Measurements from ENCODE around the gene DSCAM.

The DSCAM gene

DNA sequence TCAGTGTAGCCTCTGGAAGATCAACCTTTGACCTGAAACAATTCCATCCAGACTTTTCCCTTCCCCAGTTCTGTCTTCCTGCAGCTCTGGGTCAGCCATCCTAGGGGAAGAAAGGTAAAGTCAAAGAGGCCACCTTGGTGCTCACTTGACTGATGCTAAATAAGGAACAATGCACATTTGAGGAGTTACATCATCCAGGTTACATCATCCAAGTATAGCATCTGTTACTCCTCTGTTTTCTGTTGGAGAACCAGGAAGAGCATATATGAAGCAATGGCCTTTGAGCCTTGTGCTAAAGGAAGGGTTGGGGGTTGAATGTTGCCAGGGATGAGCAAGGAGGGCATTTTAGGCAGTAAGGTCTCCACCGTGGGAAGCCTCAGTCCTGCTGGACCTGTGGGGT is 3.1 kb upstream of the DSCAM start:
- no peak overlapping the region for H3K27ac Mint-ChIP-seq

DNA sequence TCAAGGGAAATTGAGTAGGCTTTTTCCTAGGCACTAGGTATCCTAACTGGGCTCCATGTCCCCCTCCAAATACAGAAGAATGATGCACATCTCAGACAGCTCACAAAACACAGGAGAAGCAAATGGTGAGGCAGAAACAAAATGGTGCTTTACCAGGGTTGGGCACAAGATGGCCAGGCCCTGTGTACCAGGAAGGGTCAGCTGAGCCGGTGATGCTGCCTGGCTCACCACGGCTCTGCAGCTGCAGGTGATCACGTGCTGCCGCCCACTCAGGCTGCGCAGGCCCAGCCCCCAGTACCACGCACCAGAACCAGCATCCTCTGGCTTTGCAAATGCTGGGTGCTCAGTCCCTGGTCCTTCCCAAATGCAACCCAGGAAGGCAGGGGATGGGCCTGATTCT is 993 bp upstream of the DSCAM start:
- ATAC-seq (replicated peaks) = no peak
- Mint-ChIP-seq H3K36me3 (no peaks in the 10 kb centered on the region), H3K9me3 (no peaks in the 10 kb centered on the region), H3K4me3 (no peak overlapping the region), H3K27me3 (peaks cover 19 to 35% of the 10 kb centered on the region in 2 donors), H3K27ac (no peak overlapping the region), H3K4me1 (no peaks in the 10 kb centered on the region)
- DNase-seq = no peak

More for the DNA sequence above, 3.1 kb upstream of the DSCAM start:
- Mint-ChIP-seq H3K4me1 (no peaks in the 10 kb centered on the region), H3K27me3 (peaks cover 19 to 34% of the 10 kb centered on the region in 2 donors), H3K36me3 (no peaks in the 10 kb centered on the region), H3K4me3 (no peak overlapping the region), H3K9me3 (no peaks in the 10 kb centered on the region)
- no peak for DNase-seq
- no peak for ATAC-seq (replicated peaks)

DNA sequence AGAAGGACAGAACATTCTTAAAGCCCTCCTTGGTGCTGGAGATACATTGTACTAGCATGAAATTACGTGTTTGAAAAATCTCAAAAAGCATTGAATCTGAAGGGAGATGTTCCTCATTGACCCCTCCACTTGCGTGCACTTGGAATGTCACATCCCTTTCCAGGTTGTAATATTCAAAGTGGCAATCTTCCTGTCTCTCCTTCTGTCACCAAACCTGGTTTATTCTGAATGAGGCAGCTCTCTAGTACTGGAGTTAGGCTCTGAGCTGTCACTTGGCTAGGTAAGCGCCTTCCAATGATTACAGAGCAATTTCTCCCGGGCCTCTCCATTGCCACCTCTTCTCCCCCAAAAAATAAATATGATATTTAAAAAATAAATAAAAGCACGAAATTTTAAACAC is 855 bp downstream of the DSCAM start:
- H3K4me3 Mint-ChIP-seq = no peak overlapping the region
- no peak for DNase-seq
- peaks cover 34 to 53% of the 10 kb centered on the region in 2 donors for H3K27me3 Mint-ChIP-seq
- no peak overlapping the region for H3K27ac Mint-ChIP-seq
- no peaks in the 10 kb centered on the region for H3K4me1 Mint-ChIP-seq
- no peak for ATAC-seq (replicated peaks)
- H3K9me3 Mint-ChIP-seq = no peaks in the 10 kb centered on the region
- H3K36me3 Mint-ChIP-seq = no peaks in the 10 kb centered on the region

DNA sequence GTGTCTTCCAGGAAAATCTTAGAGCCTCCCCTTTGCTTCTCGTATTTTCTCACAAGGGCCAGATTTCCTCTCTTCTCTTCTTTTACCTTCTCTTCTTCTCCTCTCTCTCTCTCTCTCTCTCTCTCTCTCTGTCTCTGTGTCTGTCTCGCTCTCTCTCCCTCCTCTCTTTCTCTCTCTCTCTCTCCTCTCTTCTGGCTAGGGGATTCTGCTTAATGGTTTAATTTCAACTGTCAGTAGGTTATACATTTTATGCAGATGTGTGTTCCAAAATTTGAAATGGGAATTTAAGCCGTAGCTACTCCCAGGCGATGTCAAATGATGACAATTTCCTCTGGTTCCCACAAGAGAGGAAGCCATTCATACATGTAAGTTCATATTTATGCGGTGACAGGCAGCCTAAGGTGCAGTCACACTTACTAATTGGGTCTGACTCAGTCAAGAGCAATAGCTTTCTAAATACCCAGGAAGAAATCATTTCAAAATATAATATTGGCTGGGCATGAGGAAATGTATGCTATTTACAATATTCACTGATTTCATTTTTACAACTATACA is 1.4 kb downstream of the DSCAM start:
- no peak for DNase-seq
- H3K4me3 Mint-ChIP-seq = no peak overlapping the region
- no peaks in the 10 kb centered on the region for H3K36me3 Mint-ChIP-seq
- no peaks in the 10 kb centered on the region for H3K4me1 Mint-ChIP-seq
- H3K27ac Mint-ChIP-seq = no peak overlapping the region
- ATAC-seq (replicated peaks) = no peak
- peaks cover 40 to 59% of the 10 kb centered on the region in 2 donors for H3K27me3 Mint-ChIP-seq
- no peaks in the 10 kb centered on the region for H3K9me3 Mint-ChIP-seq

DNA sequence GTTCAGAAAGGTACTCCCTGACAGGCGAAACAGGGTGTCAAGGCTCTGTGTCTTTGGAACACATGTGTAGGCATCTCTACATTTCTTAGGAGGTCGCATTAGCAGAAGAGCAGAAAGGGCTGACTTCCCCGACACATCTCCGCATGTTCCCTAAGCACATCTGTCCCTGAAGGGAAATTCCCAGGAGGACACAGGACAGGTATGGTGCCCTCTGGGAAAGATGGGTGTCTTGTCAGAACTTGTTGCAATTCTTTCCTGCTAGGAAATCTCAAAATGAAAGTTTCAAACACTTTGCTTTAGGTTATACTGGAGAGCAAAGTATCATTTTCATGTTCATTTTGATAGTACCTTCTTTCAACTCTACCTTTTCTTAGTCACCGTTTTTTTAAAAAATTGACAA is 2.0 kb downstream of the DSCAM start:
- ATAC-seq (replicated peaks) (no peak), DNase-seq (no peak)
- Mint-ChIP-seq H3K4me3 (no peak overlapping the region), H3K27me3 (peaks cover 42 to 62% of the 10 kb centered on the region in 2 donors), H3K4me1 (no peaks in the 10 kb centered on the region), H3K36me3 (no peaks in the 10 kb centered on the region), H3K9me3 (no peaks in the 10 kb centered on the region), H3K27ac (no peak overlapping the region)

DNA sequence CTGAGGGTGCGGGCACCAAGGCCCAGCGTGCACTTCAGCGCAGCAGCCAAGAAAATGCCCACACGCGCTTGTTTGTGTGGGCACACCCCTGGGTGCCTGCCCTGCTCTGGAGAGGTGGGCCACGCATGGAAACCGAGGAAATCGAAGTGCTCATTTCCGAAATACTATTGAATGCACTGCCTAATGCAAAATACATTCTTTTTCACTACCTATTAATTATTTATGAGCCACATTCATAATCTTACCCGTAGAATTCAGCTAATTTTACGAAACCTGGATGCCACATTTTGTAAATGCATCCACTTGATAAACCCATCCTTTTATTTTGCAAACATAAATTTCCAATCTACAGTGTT is 4.8 kb downstream of the DSCAM start:
- Mint-ChIP-seq H3K27ac (no peak overlapping the region), H3K4me1 (no peaks in the 10 kb centered on the region), H3K9me3 (no peaks in the 10 kb centered on the region), H3K27me3 (peaks cover 38 to 39% of the 10 kb centered on the region in 2 donors), H3K4me3 (no peak overlapping the region), H3K36me3 (no peaks in the 10 kb centered on the region)
- no peak for DNase-seq
- ATAC-seq (replicated peaks) = no peak

DNA sequence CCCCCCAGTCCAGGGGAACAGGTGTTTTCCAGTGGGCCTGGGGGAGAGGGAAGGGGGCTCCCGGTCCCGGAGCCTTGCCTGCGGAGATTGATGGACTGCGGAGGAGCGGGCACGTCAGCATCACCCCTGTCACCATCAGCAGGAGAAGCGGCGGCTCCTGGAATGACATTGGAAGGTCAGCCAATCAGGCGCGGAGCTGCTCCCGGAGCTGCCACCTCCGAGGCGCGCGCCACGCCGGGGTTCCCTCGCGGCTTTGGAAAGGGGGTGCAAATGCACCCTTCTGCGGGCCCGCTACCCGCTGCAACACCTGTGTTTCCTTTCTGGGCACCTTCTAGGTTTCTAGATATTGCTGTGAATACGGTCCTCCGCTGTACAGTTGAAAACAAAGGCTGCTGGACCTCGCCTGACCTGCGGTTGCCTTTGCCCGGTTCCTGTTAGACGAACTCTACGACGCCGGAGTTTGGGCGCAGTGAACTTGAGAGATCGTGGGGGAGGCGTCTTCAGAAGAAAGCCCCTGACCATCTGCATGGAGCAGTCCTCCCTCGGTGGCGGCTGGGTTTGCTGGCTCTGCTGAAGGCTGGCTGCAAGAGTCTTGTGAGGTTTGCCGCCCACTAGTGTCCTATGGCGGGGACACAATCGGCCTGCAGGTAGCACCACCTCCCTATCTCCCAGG is 5.3 kb downstream of the DSCAM start:
- no peaks in the 10 kb centered on the region for H3K36me3 Mint-ChIP-seq
- H3K9me3 Mint-ChIP-seq = no peaks in the 10 kb centered on the region
- peaks cover 34 to 35% of the 10 kb centered on the region in 2 donors for H3K27me3 Mint-ChIP-seq
- H3K27ac Mint-ChIP-seq = no peak overlapping the region
- no peaks in the 10 kb centered on the region for H3K4me1 Mint-ChIP-seq
- ATAC-seq (replicated peaks) (no peak), DNase-seq (no peak)
- no peak overlapping the region for H3K4me3 Mint-ChIP-seq

DNA sequence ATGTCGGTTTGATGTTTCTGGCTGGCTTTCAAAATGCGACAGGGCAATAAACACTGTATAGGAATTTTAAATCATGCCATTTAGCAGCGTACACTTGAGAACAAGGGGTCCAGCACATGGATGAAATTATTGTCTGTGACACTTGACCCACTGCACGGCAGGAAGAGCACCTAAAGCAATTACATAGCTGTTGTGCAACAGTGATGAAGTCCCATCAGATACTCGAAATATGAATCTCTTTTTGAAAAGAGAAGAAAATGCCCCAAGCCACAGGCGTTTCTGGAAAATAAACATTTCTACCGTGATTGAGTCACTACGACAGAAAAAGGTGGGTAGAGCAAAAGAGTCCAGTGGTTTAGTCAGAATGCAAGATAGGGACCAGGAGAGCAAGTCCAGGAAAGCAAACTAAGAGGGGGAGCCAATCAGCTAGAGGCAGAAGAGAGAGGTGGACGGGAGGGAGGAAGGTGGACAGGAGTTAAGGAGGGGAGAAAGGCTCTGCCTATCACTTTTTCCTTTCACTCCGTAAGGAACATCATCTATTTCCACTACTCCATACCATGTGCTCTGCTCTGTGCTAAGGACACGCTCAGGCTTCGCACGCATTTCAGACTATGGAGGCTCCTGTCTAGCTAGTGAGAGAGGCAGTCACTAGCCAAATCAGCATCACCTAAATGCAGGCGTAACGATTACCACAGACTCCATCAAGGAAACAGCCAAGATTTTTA is 6.4 kb downstream of the DSCAM start:
- Mint-ChIP-seq H3K4me1 (no peaks in the 10 kb centered on the region), H3K36me3 (no peaks in the 10 kb centered on the region), H3K4me3 (no peak overlapping the region), H3K27me3 (peaks cover 33% of the 10 kb centered on the region in 2 donors), H3K9me3 (no peaks in the 10 kb centered on the region), H3K27ac (no peak overlapping the region)
- ATAC-seq (replicated peaks) = no peak
- DNase-seq = no peak

DNA sequence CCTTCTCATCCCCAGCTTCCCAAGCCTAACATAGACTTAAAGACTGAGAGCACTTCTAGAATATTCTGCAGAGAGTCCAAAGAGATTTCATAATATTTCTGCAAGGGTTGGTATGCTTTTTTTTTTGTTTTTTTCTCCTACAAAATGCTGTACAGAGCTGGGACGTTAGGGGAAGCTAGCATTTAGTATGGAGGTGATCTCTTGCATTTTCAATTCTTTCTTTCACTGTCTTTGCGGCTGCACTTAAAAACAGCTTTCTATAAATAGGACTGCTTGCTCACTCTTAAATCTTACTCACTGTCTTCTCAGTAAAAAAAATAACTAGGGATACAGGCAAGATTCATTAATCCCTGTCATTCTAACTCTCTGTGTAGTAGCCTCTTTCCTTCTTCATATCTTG is 7.4 kb downstream of the DSCAM start:
- Mint-ChIP-seq H3K4me3 (no peak overlapping the region), H3K27ac (no peak overlapping the region), H3K36me3 (no peaks in the 10 kb centered on the region), H3K9me3 (no peaks in the 10 kb centered on the region), H3K27me3 (peaks cover 28 to 29% of the 10 kb centered on the region in 2 donors), H3K4me1 (no peaks in the 10 kb centered on the region)
- DNase-seq = no peak
- no peak for ATAC-seq (replicated peaks)

DNA sequence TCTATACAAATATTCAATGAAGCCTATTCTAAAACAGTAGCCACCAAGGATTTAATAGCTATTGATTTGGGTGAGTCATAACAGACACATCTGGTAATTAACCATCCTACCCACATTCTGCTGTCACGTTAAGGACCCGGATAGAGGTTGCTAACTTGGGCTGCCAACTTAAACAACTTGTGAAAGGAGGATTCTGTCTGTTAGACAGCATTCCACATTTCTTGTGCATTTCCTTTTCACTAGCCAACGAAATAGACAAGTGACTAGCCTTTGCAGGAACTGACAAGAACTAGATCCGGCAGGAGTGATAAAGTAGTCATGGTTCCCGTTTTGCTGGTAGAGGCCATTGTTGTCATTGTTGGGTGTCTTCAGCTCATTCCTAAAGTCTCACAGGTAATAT is 9.5 kb downstream of the DSCAM start:
- Mint-ChIP-seq H3K9me3 (no peaks in the 10 kb centered on the region), H3K36me3 (no peaks in the 10 kb centered on the region), H3K27me3 (peaks cover 22 to 25% of the 10 kb centered on the region in 2 donors), H3K27ac (no peak overlapping the region), H3K4me3 (no peak overlapping the region), H3K4me1 (no peaks in the 10 kb centered on the region)
- ATAC-seq (replicated peaks) (no peak), DNase-seq (no peak)

DNA sequence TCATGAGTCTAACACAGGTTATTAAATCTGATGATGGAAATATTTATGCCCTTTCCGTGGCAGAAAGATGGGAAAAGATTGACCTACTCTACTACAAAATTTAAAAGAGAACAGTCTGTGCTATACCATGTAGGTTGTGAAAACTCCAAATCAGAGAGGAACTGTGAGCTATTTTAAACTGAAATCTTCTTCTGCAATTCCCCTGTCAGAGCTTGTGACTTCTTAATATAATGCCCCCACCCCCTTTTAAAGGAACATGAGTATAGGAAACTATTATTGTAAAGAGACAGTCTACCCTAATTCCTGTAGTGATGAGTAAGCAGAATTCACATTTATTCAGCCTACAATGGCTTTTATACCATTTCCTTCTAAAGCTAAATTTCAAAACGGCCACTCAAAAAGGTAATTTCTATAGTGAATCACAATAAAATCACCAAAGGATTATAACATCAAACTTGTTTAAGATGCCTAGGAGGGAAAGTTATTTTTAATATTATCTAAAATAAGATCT is 11.7 kb downstream of the DSCAM start:
- H3K4me1 Mint-ChIP-seq = no peaks in the 10 kb centered on the region
- no peaks in the 10 kb centered on the region for H3K36me3 Mint-ChIP-seq
- no peak for ATAC-seq (replicated peaks)
- H3K9me3 Mint-ChIP-seq = no peaks in the 10 kb centered on the region
- no peak for DNase-seq
- no peak overlapping the region for H3K4me3 Mint-ChIP-seq
- peaks cover under 1 to 6% of the 10 kb centered on the region in 2 donors for H3K27me3 Mint-ChIP-seq
- H3K27ac Mint-ChIP-seq = no peak overlapping the region

DNA sequence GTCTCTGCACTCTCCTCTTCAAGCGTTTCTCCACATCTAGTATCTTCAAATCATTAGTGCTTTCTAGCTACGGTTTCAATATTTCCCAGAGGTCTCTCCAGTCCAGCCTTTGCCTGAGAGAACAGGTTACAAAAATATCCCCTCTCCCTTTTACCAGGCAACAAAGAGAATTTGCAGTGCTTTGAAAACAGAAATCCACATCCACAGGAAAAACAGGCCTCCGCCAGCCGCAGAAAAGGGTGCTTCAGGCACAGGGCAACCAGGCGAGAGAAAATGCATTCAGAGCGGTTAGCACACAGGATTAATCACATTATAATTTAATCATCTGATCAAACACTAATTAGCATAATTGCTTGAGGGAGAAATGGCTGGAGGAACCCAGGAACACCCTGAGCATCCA is 13.8 kb downstream of the DSCAM start:
- Mint-ChIP-seq H3K9me3 (no peaks in the 10 kb centered on the region), H3K27ac (no peak overlapping the region), H3K4me3 (no peak overlapping the region), H3K36me3 (no peaks in the 10 kb centered on the region), H3K4me1 (no peaks in the 10 kb centered on the region), H3K27me3 (no peaks in the 10 kb centered on the region)
- DNase-seq (no peak), ATAC-seq (replicated peaks) (no peak)

DNA sequence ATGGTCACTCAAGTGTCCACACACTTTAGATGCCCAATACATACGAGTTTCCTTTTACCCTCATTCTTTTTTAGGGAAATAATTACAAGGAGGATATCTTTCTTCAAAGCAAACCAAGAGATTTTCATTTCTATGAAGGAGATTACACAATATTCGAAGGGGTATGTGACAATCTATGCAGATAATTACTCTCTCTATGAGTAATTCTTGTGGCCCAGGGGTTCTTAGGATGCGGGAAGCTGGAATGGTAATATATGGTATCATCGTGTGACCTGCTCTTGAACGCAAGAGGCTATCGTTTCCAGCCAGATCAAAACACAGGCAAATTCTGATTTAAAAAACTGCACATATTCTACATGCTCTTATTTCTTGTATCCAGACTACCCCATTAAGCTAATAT is 14.6 kb downstream of the DSCAM start:
- no peak for ATAC-seq (replicated peaks)
- Mint-ChIP-seq H3K9me3 (no peaks in the 10 kb centered on the region), H3K27ac (no peak overlapping the region)

DNA sequence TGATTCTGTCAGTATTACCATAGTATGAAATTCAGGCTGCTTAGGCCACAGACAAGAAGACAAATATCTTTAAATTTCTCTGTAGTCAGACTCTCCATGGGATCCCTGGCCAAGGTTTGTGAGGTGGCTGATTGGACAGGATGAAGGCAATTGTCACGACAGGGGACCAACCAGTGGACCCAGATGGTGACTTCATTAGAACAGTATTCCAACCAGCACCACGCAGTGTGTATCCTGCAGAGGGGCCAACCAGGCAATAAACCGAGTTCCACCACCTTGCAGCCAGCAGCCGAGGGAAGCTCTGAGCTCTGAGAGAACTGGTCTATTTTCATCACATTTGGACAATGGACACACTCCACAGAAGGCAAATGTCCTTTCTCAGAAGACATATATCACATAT is 16.1 kb downstream of the DSCAM start:
- no peaks in the 10 kb centered on the region for H3K27me3 Mint-ChIP-seq
- no peak for DNase-seq
- H3K4me3 Mint-ChIP-seq = no peak overlapping the region
- no peaks in the 10 kb centered on the region for H3K36me3 Mint-ChIP-seq
- ATAC-seq (replicated peaks) = no peak
- H3K4me1 Mint-ChIP-seq = no peaks in the 10 kb centered on the region
- no peak overlapping the region for H3K27ac Mint-ChIP-seq
- peaks cover 3 to 4% of the 10 kb centered on the region in 2 donors for H3K9me3 Mint-ChIP-seq

More for the DNA sequence above, 14.6 kb downstream of the DSCAM start:
- DNase-seq = no peak
- Mint-ChIP-seq H3K36me3 (no peaks in the 10 kb centered on the region), H3K4me3 (no peak overlapping the region), H3K27me3 (no peaks in the 10 kb centered on the region), H3K4me1 (no peaks in the 10 kb centered on the region)

DNA sequence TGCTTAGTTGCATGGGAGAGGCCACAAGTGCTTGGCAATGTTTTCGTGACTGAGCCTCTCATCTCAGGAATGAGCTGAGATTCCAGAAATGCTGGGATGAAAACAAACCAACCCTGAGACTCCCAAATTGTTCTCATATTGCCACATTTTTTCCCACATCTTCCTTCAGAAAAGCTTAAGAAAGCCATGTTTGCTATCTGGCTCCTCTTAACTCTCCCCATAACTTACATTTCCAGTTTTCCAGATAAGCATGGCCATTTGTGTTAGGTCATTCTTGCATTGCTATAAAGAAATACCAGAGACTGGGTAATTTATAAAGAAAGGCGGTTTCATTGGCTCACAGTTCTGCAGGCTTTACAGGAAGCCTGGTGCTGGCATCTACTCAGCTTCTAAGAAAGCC is 17.2 kb downstream of the DSCAM start:
- Mint-ChIP-seq H3K27ac (no peak overlapping the region), H3K9me3 (peaks cover 3 to 5% of the 10 kb centered on the region in 2 donors), H3K36me3 (no peaks in the 10 kb centered on the region), H3K4me1 (no peaks in the 10 kb centered on the region), H3K27me3 (no peaks in the 10 kb centered on the region), H3K4me3 (no peak overlapping the region)
- DNase-seq = no peak
- no peak for ATAC-seq (replicated peaks)

Measured in stimulated activated naive B cell treated with anti-CD40 and anti-IgM and Interleukin-4, amounts not matched to agents 10 μg/mL and 1 μg/mL and 100 μg/mL, for 72 hours (primary cell).